Neuronal stem cell (in vitro differentiated cells): Measurements from ENCODE around the gene PNLIPRP3. TPM values are rescaled to one million over a fixed set of nuclear protein-coding genes. Genes with fewer than 3 reads are reported as not detected.

ENCODE experiments used
- DNase-seq: peaks from one replicate; pipeline ENCODE4 v3.0.0-alpha.2; 2013; ENCODE audit warnings: low spot score
- H2AFZ ChIP-seq: one replicate; pipeline ENCODE4 v1.6.1; 2013; ENCODE audit warnings: mild to moderate bottlenecking, low read length, inconsistent platforms
- H2AK5ac ChIP-seq: 2 replicates; pipeline ENCODE4 v1.6.1; 2013; ENCODE audit warnings: low read depth, mild to moderate bottlenecking, inconsistent platforms, low read length, moderate library complexity, mixed read lengths
- H2BK120ac ChIP-seq: 2 replicates; pipeline ENCODE4 v1.6.1; 2013; ENCODE audit warnings: low read depth, mild to moderate bottlenecking, inconsistent platforms, low read length, moderate library complexity, mixed read lengths
- H2BK12ac ChIP-seq: one replicate; pipeline ENCODE4 v1.6.1; 2013; ENCODE audit warnings: low read length, inconsistent platforms
- H2BK15ac ChIP-seq: 2 replicates; pipeline ENCODE4 v1.6.1; 2013; ENCODE audit warnings: mild to moderate bottlenecking, low read length, inconsistent platforms, mixed read lengths
- H2BK5ac ChIP-seq: one replicate; pipeline ENCODE4 v1.6.1; 2013; ENCODE audit warnings: inconsistent platforms, mild to moderate bottlenecking, low read length, moderate library complexity
- H3K14ac ChIP-seq: one replicate; pipeline ENCODE4 v1.6.1; 2013; ENCODE audit warnings: low read length, inconsistent platforms
- H3K18ac ChIP-seq: 2 replicates; pipeline ENCODE4 v1.6.1; 2013; ENCODE audit warnings: low read length, inconsistent platforms
- H3K23ac ChIP-seq: 2 replicates; pipeline ENCODE4 v1.6.1; 2013; ENCODE audit warnings: low read depth, mild to moderate bottlenecking, mixed read lengths, low read length, inconsistent platforms; ENCODE audit not compliant: poor library complexity
- H3K27ac ChIP-seq: replicated peaks from 3 replicates; pipeline ENCODE4 v1.5.1; 2013; ENCODE audit warnings: low read length, inconsistent platforms
- H3K27me3 ChIP-seq, 3 experiments: 2 replicates each; pipeline ENCODE4 v1.6.1; 2013; ENCODE audit warnings: low read length in 3 of 3, mild to moderate bottlenecking in 2 of 3, inconsistent platforms in 1 of 3, low read depth in 1 of 3, mixed read lengths in 1 of 3, moderate library complexity in 1 of 3; ENCODE audit not compliant: control insufficient read depth in 3 of 3, insufficient read depth in 3 of 3
- H3K36me3 ChIP-seq, 2 donors: replicated peaks in 1 of 2; 2 replicates each; pipeline ENCODE4 v1.6.1; 2013; ENCODE audit warnings: low read length in 2 of 2; ENCODE audit not compliant: control insufficient read depth in 2 of 2, insufficient read depth in 2 of 2
- H3K4ac ChIP-seq: 2 replicates; pipeline ENCODE4 v1.6.1; 2013; ENCODE audit warnings: inconsistent platforms, mild to moderate bottlenecking, low read length, moderate library complexity
- H3K4me1 ChIP-seq, 2 donors: 1 replicate in 1 of 2; 2 replicates in 1 of 2; pipeline ENCODE4 v1.6.1; 2013; ENCODE audit warnings: low read length in 2 of 2, low read depth in 1 of 2; ENCODE audit not compliant: control insufficient read depth in 2 of 2, insufficient read depth in 1 of 2
- H3K4me2 ChIP-seq: one replicate; pipeline ENCODE4 v1.6.1; 2013; ENCODE audit warnings: mild to moderate bottlenecking, low read length, inconsistent platforms; ENCODE audit not compliant: insufficient read depth, poor library complexity, severe bottlenecking
- H3K4me3 ChIP-seq, 2 donors: 2 replicates each; pipeline ENCODE4 v1.5.1; 2013; ENCODE audit warnings: low read length in 2 of 2, mild to moderate bottlenecking in 2 of 2, inconsistent platforms in 1 of 2, moderate library complexity in 1 of 2
- H3K79me1 ChIP-seq: one replicate; pipeline ENCODE4 v1.6.1; 2013; ENCODE audit warnings: low read depth, mild to moderate bottlenecking, inconsistent platforms, low read length, moderate library complexity
- H3K9ac ChIP-seq: one replicate; pipeline ENCODE4 v1.6.1; 2013; ENCODE audit warnings: mild to moderate bottlenecking, low read depth, low read length, inconsistent platforms; ENCODE audit not compliant: poor library complexity
- H3K9me3 ChIP-seq, 2 donors: replicated peaks in 1 of 2; 2 replicates each; pipeline versions ENCODE3 to v1.6.1; 2013; ENCODE audit warnings: low read length in 2 of 2, mild to moderate bottlenecking in 2 of 2, inconsistent platforms in 1 of 2, low read depth in 1 of 2, mixed read lengths in 1 of 2, moderate library complexity in 1 of 2; ENCODE audit not compliant: control insufficient read depth in 2 of 2, insufficient read depth in 1 of 2
- H4K8ac ChIP-seq: one replicate; pipeline ENCODE4 v1.6.1; 2013; ENCODE audit warnings: low read depth, mild to moderate bottlenecking, inconsistent platforms, low read length, moderate library complexity
- H4K91ac ChIP-seq: one replicate; pipeline ENCODE4 v1.6.1; 2013; ENCODE audit warnings: low read length, low read depth, mild to moderate bottlenecking, inconsistent platforms; ENCODE audit not compliant: poor library complexity
- WGBS, 2 donors: extraction: QIAGEN DNeasy Blood & Tissue Kit; methylation state at CpG; one replicate each; pipeline ENCODE4 v1.1.7; 2013; ENCODE audit warnings: missing lambda C conversion rate in 2 of 2, mixed read lengths in 1 of 2; ENCODE audit not compliant: insufficient read length in 2 of 2, insufficient replicate concordance in 1 of 2; ENCODE audit errors: extremely low coverage in 2 of 2; 5-methylcytosine and 5-hydroxymethylcytosine counted together
- polyA plus RNA-seq, 2 experiments: library from polyadenylated mRNA; stranded (reverse); fragments of 200-250 nt; gene quantifications; one replicate each; pipeline ENCODE4 v1.2.3, GENCODE V29; 2013

The PNLIPRP3 gene
- polyA plus RNA-seq (2013, experiment 1 of 2) = not detected
- polyA plus RNA-seq (2013, experiment 2 of 2) = not detected

DNA sequence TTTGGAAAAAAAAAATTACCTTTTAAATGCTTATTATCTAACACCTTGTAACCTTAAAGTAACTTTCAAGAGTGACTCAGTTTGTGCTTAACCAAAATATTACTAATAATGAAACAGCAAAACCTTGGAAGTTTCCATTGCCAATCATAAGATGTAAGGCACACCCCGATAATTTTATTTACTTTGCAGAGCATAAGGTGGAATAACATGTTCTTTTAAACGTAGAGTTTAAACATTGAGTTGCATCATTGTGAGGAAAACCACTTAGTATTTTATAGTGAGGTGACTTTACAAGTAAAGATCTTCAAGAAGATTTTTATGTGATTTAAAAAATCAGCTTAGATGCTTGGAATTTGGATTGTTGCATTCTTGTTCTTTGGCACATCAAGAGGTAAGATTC lies at the start of gene PNLIPRP3:
Gene PNLIPRP3 (plus strand): TSS at position 177 of the 400 bp plus-strand sequence. CDS start 166 bp downstream, at position 343.
- Histone ChIP-seq H2AK5ac (no peak within 1 kb of the TSS), H3K4me3 (no peak within 1 kb of the TSS), H2BK5ac (no peak within 1 kb of the TSS), H2BK12ac (no peak within 1 kb of the TSS), H3K4ac (no peak within 1 kb of the TSS), H3K27me3 (peaks cover 0 to 3% (median 0%) of the 10 kb centered on the region in 3 experiments), H3K4me2 (no peak within 1 kb of the TSS), H2BK15ac (no peak within 1 kb of the TSS), H3K18ac (no peak within 1 kb of the TSS), H3K36me3 (no peaks in the 10 kb centered on the region), H3K23ac (no peak within 1 kb of the TSS), H4K8ac (no peak within 1 kb of the TSS), H3K4me1 (no peaks in the 10 kb centered on the region), H4K91ac (no peak within 1 kb of the TSS), H2BK120ac (no peak within 1 kb of the TSS), H3K9me3 (no peaks in the 10 kb centered on the region), H3K9ac (no peak within 1 kb of the TSS), H3K79me1 (no peaks in the 10 kb centered on the region), H3K27ac (no peak within 1 kb of the TSS), H2AFZ (no peak within 1 kb of the TSS), H3K14ac (no peak within 1 kb of the TSS)
- DNase-seq = no peak
- no CpG with 5 or more reads among the region's 2 CpGs for WGBS, 2 donors

DNA sequence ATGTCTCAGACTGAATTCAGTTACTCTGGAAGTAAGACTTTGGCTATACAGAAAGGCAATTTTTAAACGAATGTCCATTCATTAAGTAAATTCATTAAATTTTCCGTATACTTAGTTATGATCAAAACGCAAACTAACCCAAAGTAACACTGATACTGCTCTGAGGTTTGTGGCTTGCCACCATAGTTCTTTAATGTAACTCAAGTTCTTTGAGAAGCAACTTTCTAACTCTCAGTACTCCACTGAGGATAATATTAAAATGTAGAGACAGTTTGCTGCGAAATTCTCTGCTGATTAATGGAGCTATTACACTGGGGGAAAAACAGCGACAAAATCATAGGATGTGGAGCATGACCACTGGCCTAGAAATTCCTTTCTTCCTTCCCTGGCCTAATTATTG lies 45.4 kb upstream of the PNLIPRP3 start:
- no peak overlapping the region for H3K27ac ChIP-seq
- no peaks in the 10 kb centered on the region for H3K27me3 ChIP-seq
- no peak overlapping the region for H3K14ac ChIP-seq
- H2AFZ ChIP-seq = no peak overlapping the region
- H3K18ac ChIP-seq = no peak overlapping the region
- H3K4me2 ChIP-seq = no peak overlapping the region
- no peak overlapping the region for H3K23ac ChIP-seq
- no peak for DNase-seq
- H3K4me3 ChIP-seq = no peak overlapping the region
- no peak overlapping the region for H2BK5ac ChIP-seq
- no peak overlapping the region for H2AK5ac ChIP-seq
- H2BK12ac ChIP-seq = no peak overlapping the region
- no peak overlapping the region for H4K8ac ChIP-seq
- H3K79me1 ChIP-seq = no peaks in the 10 kb centered on the region
- no peak overlapping the region for H2BK120ac ChIP-seq
- H3K4me1 ChIP-seq = peaks cover 0 to 2% of the 10 kb centered on the region in 2 donors
- H4K91ac ChIP-seq = no peak overlapping the region
- no peak overlapping the region for H2BK15ac ChIP-seq
- H3K36me3 ChIP-seq = no peaks in the 10 kb centered on the region
- H3K4ac ChIP-seq = no peak overlapping the region
- no peak overlapping the region for H3K9ac ChIP-seq
- no CpG with 5 or more reads among the region's 5 CpGs for WGBS, 2 donors
- no peaks in the 10 kb centered on the region for H3K9me3 ChIP-seq

DNA sequence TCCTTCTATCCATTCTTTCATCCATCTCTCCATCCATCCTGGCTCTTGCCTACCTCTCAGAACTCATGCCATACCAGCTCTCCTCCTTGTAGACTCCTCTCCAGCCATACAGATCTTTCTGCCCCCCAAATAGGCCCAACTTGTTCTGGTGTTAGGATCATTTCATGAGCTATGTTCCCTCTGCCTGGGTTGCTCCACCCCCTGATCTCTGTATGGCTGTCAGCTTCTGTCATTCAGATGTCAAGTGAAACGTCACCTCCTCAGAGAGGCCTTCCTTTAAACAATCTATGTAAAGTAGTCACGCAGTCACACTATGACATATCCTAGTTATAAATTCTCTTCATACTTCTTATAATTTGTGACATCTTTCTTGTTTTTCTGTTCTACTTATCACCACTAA lies 42.3 kb upstream of the PNLIPRP3 start:
- DNase-seq = no peak
- no CpG with 5 or more reads among the region's 2 CpGs for WGBS, 2 donors
- Histone ChIP-seq H3K27ac (no peak overlapping the region), H3K4me1 (peaks cover 0 to 2% of the 10 kb centered on the region in 2 donors), H3K23ac (no peak overlapping the region), H2BK120ac (no peak overlapping the region), H3K9me3 (no peaks in the 10 kb centered on the region), H2AFZ (peak overlapping the region; percentile 6), H3K4me2 (no peak overlapping the region), H3K9ac (no peak overlapping the region), H4K91ac (no peak overlapping the region), H3K14ac (no peak overlapping the region), H3K4me3 (no peak overlapping the region), H3K79me1 (no peaks in the 10 kb centered on the region), H3K27me3 (peaks cover 0 to 4% (median 0%) of the 10 kb centered on the region in 3 experiments), H2BK12ac (no peak overlapping the region), H3K4ac (no peak overlapping the region), H4K8ac (no peak overlapping the region), H2BK5ac (no peak overlapping the region), H3K36me3 (no peaks in the 10 kb centered on the region), H3K18ac (no peak overlapping the region), H2AK5ac (no peak overlapping the region), H2BK15ac (no peak overlapping the region)

DNA sequence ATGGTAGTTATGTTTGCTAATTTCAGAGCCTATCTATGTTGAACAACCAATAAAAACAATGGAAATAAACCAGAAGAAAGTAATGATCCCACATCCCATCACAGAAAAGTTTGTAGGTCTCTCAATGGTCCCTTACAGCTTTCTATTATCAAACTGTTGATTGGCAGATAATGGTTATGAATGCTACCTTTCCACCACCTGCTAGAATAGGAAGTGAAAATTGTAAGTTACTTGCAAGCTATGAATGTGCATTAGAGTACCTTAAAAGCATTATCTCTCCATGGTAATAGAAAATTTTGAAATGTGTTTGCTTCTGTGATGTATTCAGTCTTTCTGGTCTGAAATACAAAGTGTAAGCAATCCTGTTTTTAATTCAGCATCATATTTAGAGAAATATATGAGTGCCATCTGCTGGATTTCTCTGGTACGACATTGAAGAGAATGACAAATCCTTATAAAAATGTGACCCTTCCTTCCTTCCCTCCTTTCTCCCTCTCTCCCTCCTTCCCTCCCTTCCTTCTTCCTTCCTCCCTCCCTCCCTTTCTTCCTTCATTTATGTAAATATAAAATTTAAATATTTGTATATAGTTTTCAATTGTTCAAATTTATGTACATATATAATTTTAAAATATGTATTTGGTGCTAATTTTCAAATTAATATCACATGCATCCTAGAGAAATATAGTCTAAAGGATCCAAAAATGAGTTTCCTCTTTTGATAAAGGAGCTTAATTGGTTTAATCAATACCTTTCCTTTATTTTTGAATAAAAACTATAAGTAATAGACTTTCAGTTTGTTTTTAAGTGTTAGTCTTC lies 41.4 kb upstream of the PNLIPRP3 start:
- Histone ChIP-seq H2BK15ac (no peak overlapping the region), H3K4me1 (peaks cover 0 to 2% of the 10 kb centered on the region in 2 donors), H3K79me1 (no peaks in the 10 kb centered on the region), H3K4me2 (no peak overlapping the region), H4K91ac (no peak overlapping the region), H2BK120ac (no peak overlapping the region), H3K9me3 (no peaks in the 10 kb centered on the region), H3K4me3 (no peak overlapping the region), H4K8ac (no peak overlapping the region), H3K27ac (no peak overlapping the region), H3K27me3 (peaks cover 0 to 4% (median 0%) of the 10 kb centered on the region in 3 experiments), H3K36me3 (no peaks in the 10 kb centered on the region), H2AFZ (no peak overlapping the region), H3K18ac (no peak overlapping the region), H3K23ac (no peak overlapping the region), H2AK5ac (no peak overlapping the region), H3K9ac (no peak overlapping the region), H2BK12ac (no peak overlapping the region), H3K4ac (no peak overlapping the region), H3K14ac (no peak overlapping the region), H2BK5ac (no peak overlapping the region)
- peak; percentile 36 for DNase-seq
- no CpG with 5 or more reads among the region's 1 CpG for WGBS, 2 donors
